ENCODE results near the gene ACR.

DNA sequence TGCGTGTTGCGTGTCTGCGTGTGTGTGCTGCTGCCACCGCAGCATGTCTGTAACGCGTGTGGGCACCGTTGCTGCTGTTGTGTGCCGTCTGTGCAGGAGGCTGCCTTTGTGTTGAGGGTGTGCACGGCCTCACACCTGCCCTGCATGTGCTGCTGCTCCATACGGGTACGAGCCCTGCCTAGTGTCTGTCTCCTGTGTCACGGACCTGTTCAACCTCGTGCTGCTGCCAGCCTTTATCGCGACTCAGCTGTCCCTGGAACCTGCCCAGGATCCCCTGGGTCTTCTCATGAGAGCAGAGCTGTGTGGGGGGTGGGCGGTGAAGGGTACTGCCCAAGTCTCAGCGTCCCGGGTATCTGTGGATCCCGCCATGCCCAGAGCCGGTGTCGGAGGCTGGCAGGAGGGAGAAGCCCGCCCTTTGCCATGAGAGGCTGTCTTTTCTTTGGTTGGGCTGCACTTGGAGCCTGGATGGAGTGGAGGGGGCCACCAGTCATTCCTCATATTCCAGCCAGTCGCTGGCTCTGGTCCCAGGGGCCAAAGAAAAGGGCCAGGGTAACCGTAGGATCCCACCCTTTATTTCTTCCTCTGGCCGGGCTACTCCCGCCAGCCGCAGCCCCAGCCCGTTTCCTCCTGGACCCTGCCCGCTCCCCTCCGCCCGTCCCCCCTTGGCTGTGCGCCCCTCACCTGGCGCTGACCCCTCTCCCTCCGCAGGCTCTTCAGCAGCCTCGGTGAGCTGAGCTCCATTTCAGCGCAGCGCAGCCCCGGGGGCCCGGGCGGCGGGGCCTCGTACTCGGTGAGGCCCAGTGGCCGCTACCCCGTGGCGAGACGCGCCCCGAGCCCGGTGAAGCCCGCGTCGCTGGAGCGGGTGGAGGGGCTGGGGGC lies 7.8 kb upstream of the ACR start:
- TF ChIP-seq, protein P1, sequence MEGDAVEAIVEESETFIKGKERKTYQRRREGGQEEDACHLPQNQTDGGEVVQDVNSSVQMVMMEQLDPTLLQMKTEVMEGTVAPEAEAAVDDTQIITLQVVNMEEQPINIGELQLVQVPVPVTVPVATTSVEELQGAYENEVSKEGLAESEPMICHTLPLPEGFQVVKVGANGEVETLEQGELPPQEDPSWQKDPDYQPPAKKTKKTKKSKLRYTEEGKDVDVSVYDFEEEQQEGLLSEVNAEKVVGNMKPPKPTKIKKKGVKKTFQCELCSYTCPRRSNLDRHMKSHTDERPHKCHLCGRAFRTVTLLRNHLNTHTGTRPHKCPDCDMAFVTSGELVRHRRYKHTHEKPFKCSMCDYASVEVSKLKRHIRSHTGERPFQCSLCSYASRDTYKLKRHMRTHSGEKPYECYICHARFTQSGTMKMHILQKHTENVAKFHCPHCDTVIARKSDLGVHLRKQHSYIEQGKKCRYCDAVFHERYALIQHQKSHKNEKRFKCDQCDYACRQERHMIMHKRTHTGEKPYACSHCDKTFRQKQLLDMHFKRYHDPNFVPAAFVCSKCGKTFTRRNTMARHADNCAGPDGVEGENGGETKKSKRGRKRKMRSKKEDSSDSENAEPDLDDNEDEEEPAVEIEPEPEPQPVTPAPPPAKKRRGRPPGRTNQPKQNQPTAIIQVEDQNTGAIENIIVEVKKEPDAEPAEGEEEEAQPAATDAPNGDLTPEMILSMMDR (IDR thresholded peaks at IDR 0.05): no peak
- TF ChIP-seq POLR2A (IDR thresholded peaks at IDR 0.05): no peak

Data from right lobe of liver (tissue), 4 donors.